Neural cell (in vitro differentiated cells): ENCODE measurements around the gene ADCY4. TPM values are rescaled to one million over a fixed set of nuclear protein-coding genes. Genes with fewer than 3 reads are reported as not detected.

Source experiments
- H2AFZ ChIP-seq: fragments of 200-600, 300-800 bp; sonication (generic), shearing (Covaris generic); 2 replicates; pipeline ENCODE4 v1.6.0; 2014; ENCODE audit warnings: low read depth, mild to moderate bottlenecking, antibody characterized with exemption, low read length, moderate library complexity
- H3F3A ChIP-seq: fragments of 200-600 bp; shearing (Covaris generic); 2 replicates; pipeline ENCODE4 v1.6.1; 2016; ENCODE audit warnings: mild to moderate bottlenecking, moderate library complexity, mixed read lengths, antibody characterized with exemption, low read length; ENCODE audit not compliant: insufficient read depth, poor library complexity, severe bottlenecking
- H3K27ac ChIP-seq: fragments of 200-600, 300-800 bp; sonication (generic), shearing (Covaris generic); 2 replicates; pipeline ENCODE4 v1.5.1; 2014; ENCODE audit warnings: mild to moderate bottlenecking, low read length, moderate library complexity
- H3K27me3 ChIP-seq: fragments of 300-800, 200-600 bp; sonication (generic), shearing (Covaris generic); 2 replicates; pipeline ENCODE4 v1.6.0; 2014; ENCODE audit warnings: mild to moderate bottlenecking, low read depth, low read length, moderate library complexity; ENCODE audit not compliant: insufficient read depth
- H3K36me3 ChIP-seq: fragments of 300-800, 200-600 bp; sonication (generic), shearing (Covaris generic); 2 replicates; pipeline ENCODE4 v1.5.1; 2014; ENCODE audit warnings: mild to moderate bottlenecking, antibody characterized with exemption, low read length, moderate library complexity; ENCODE audit not compliant: insufficient read depth
- H3K4me2 ChIP-seq: fragments of 300-800, 200-600 bp; sonication (generic), shearing (Covaris generic); 2 replicates; pipeline ENCODE4 v1.6.0; 2014; ENCODE audit warnings: mild to moderate bottlenecking, low read length
- H3K4me3 ChIP-seq: fragments of 300-800, 200-600 bp; sonication (generic), shearing (Covaris generic); 2 replicates; pipeline ENCODE4 v1.5.1; 2014; ENCODE audit warnings: mild to moderate bottlenecking, low read length, moderate library complexity
- H3K79me2 ChIP-seq: fragments of 200-600 bp; shearing (Covaris generic); replicated peaks from 2 replicates; pipeline ENCODE4 v1.6.0; 2014; ENCODE audit warnings: mild to moderate bottlenecking, low read length, moderate library complexity; ENCODE audit not compliant: insufficient read depth
- H3K9ac ChIP-seq: fragments of 300-800, 200-600 bp; sonication (generic), shearing (Covaris generic); 2 replicates; pipeline ENCODE4 v1.6.1; 2016; ENCODE audit warnings: mild to moderate bottlenecking, low read length, mixed read lengths
- H3K9me2 ChIP-seq: fragments of 200-600 bp; shearing (Covaris generic); 2 replicates; pipeline ENCODE4 v1.6.1; 2016; ENCODE audit warnings: mild to moderate bottlenecking, low read length, mixed read lengths; ENCODE audit not compliant: insufficient read depth
- H3K9me3 ChIP-seq: fragments of 200-600, 300-800 bp; sonication (generic), shearing (Covaris generic); 2 replicates; pipeline ENCODE4 v1.6.1; 2016; ENCODE audit warnings: mild to moderate bottlenecking, mixed run types, low read length, moderate library complexity, mixed read lengths
- H4K20me1 ChIP-seq: fragments of 200-600 bp; shearing (Covaris generic); 2 replicates; pipeline ENCODE4 v1.6.1; 2016; ENCODE audit warnings: mild to moderate bottlenecking, mixed run types; ENCODE audit not compliant: insufficient read depth
- CTCF ChIP-seq: fragments of 450-650 bp; IDR thresholded peaks from 2 replicates; pipeline ENCODE4 v1.5.1; 2014; ENCODE audit warnings: antibody characterized with exemption, mild to moderate bottlenecking, moderate library complexity; ENCODE audit not compliant: poor library complexity, severe bottlenecking
- EP300 ChIP-seq: fragments of 450-650 bp; conservative IDR thresholded peaks from 2 replicates; pipeline ENCODE4 v1.6.1; 2014; ENCODE audit warnings: antibody characterized with exemption, mild to moderate bottlenecking, moderate library complexity; ENCODE audit not compliant: poor library complexity, severe bottlenecking
- EZH2 ChIP-seq: fragments of 200-600, 300-800 bp; shearing (Covaris generic), sonication (generic); IDR thresholded peaks from 2 replicates; pipeline ENCODE4 v1.6.1; 2014; ENCODE audit warnings: antibody characterized with exemption, low read length, borderline replicate concordance, mild to moderate bottlenecking; ENCODE audit not compliant: insufficient read depth, poor library complexity, severe bottlenecking
- MXI1 ChIP-seq: fragments of 450-650 bp; conservative IDR thresholded peaks from 2 replicates; pipeline ENCODE4 v1.6.1; 2014; ENCODE audit warnings: antibody characterized with exemption, mild to moderate bottlenecking; ENCODE audit not compliant: poor library complexity, severe bottlenecking
- POLR2AphosphoS5 ChIP-seq: IDR thresholded peaks from 2 replicates; pipeline ENCODE4 v1.6.1; 2012
- RAD21 ChIP-seq: fragments of 450-650 bp; conservative IDR thresholded peaks from 2 replicates; pipeline ENCODE4 v1.6.1; 2014; ENCODE audit warnings: antibody characterized with exemption, mild to moderate bottlenecking, moderate library complexity
- REST ChIP-seq: IDR thresholded peaks from 2 replicates; pipeline ENCODE4 v1.6.1; 2012; ENCODE audit warnings: borderline replicate concordance
- SMC3 ChIP-seq: fragments of 450-650 bp; conservative IDR thresholded peaks from 2 replicates; pipeline ENCODE4 v1.6.1; 2014; ENCODE audit warnings: antibody characterized with exemption, mild to moderate bottlenecking, moderate library complexity; ENCODE audit not compliant: poor library complexity
- TAF1 ChIP-seq: IDR thresholded peaks from 2 replicates; pipeline ENCODE4 v1.6.1; 2012; ENCODE audit warnings: low read depth
- polyA plus RNA-seq: library from polyadenylated mRNA; depleted of rRNA; stranded (reverse); fragments of >200 nt; gene quantifications from 2 replicates; pipeline ENCODE4 v1.2.3, GENCODE V29; 2014

ADCY4 gene
- polyA plus RNA-seq, 1 donor from 2014 or later: not detected

DNA sequence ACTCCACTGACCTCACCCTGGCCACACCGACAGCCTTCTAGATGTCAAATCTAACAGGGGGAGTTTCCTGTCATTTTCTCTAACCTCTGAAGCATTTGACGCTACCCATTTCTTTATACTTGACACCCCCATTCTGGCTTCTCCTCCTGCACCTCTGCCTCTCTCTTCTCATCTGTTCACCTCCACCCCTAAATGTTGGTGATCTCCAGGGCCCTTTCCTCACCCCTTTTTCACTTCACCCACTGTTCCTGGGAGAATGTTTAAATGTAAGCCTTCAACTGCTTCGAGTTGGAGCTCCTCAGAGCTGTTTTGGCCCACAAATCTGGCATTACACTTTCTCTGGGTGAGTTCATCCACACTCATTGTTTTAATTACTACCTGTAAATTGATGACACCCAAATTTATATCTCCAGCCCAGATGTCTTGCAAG, 63.0 kb downstream of the ADCY4 start:
- H3K9me3 ChIP-seq: no peaks in the 10 kb centered on the region
- no peaks in the 10 kb centered on the region for H3K36me3 ChIP-seq
- peak overlapping the region; percentile 88 for H2AFZ ChIP-seq
- TF ChIP-seq POLR2AphosphoS5: no peak
- TF ChIP-seq RAD21: no peak
- no peak for TF ChIP-seq SMC3
- no peak for TF ChIP-seq REST
- TF ChIP-seq CTCF: no peak
- no peak for TF ChIP-seq EP300
- TF ChIP-seq MXI1: no peak
- TF ChIP-seq TAF1: no peak
- no peak for TF ChIP-seq EZH2
- H3K9me2 ChIP-seq: no peaks in the 10 kb centered on the region
- no peaks in the 10 kb centered on the region for H4K20me1 ChIP-seq
- peak overlapping the region; percentile 53 for H3K4me2 ChIP-seq
- H3K9ac ChIP-seq: peak overlapping the region; percentile 86
- H3K27me3 ChIP-seq: no peaks in the 10 kb centered on the region
- no peaks in the 10 kb centered on the region for H3K79me2 ChIP-seq
- H3K27ac ChIP-seq: peak overlapping the region; percentile 34
- H3F3A ChIP-seq: no peaks in the 10 kb centered on the region
- H3K4me3 ChIP-seq: peak overlapping the region; percentile 88

GRCh38 chr14:24271134-24271833, 63.6 kb downstream of the ADCY4 start, which contains the start of gene RABGGTA:
RABGGTA (minus strand) TSS chr14:24271597; CDS start chr14:24271115, 482 bp downstream.
- Histone ChIP-seq H4K20me1 (no peaks in the 10 kb centered on the region), H2AFZ (peak within 1 kb of the TSS; percentile 88), H3K36me3 (no peaks in the 10 kb centered on the region), H3K4me2 (peak within 1 kb of the TSS; percentile 55), H3K27me3 (no peaks in the 10 kb centered on the region), H3F3A (no peaks in the 10 kb centered on the region), H3K79me2 (no peaks in the 10 kb centered on the region), H3K4me3 (peak within 1 kb of the TSS; percentile 88), H3K9me2 (no peaks in the 10 kb centered on the region), H3K9ac (peak within 1 kb of the TSS; percentile 86), H3K27ac (peak within 1 kb of the TSS; percentile 83), H3K9me3 (no peaks in the 10 kb centered on the region)
- TF ChIP-seq RAD21 (peak; percentile 43), POLR2AphosphoS5 (peak; percentile 46), CTCF (peak; percentile 98), REST (no peak), TAF1 (no peak), MXI1 (peak; percentile 86), EP300 (peak; percentile 54)
